ENCODE results near the gene FAM210A. TPM values are rescaled to one million over a fixed set of nuclear protein-coding genes. Genes with fewer than 3 reads are reported as not detected.

Gene FAM210A
- polyA plus RNA-seq, 1 of the 3 experiments (the other 2 are of a cell fraction), result 10.6 TPM

DNA sequence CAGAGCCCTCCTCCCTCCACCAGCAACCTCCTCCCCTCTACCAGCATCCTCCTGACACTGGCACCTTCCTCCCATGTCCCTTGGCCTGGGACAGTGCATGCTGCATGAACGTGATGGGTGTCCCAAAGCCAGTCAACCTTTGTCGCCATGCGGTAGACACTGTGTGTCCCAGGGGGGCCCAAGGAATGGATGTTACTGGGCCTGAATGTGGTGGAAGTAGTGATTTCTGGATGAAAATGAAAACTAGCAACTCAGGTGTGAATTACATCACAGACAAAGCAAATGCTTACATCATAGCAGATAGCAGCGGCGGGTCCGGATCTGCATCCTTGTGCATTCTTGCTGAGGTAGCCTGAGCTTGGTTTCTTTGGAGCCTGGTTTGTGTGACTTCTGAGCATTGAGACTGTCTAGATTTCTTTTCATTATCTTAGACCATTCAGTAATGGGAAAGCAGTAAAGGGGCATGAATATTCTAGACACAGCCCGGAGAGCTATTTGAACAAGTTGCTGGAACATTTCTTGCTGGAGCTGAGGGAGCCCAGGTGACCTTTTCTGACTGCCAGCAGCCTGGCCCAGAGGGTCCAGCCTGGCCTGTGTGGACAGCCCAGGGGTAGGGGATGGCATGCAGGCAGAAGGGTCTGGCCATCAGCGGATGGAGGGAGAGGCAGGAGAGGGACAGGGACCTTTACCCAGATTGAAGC lies 100.4 kb downstream of the FAM210A start:
- no peak overlapping the region for H3K9ac ChIP-seq
- no peaks in the 10 kb centered on the region for H3K79me2 ChIP-seq (ENCODE audit: insufficient read depth)
- H3K36me3 ChIP-seq (replicated peaks in 1 of 2; ENCODE audit: control insufficient read depth in 1 of 2, insufficient read depth in 2 of 2, low read length in 1 of 2), result no peaks in the 10 kb centered on the region
- ChIA-PET POLR2A (no interaction called here), CTCF (interaction anchor here (0.6 to 1.0 kb wide), 5 partner anchors 68 to 513 kb away, joined by 3 to 6 read pairs (median 3); no protein-coding TSS in a partner anchor)
- H3K27ac ChIP-seq (ENCODE audit: low read depth in 2 of 2, low read length in 1 of 2), result no peak overlapping the region
- no peak overlapping the region for H2AFZ ChIP-seq (ENCODE audit: low read depth)
- H3K4me3 ChIP-seq (ENCODE audit: low read depth in 2 of 2, low read length in 1 of 2), result no peak overlapping the region
- peaks cover 0 to 36% of the 10 kb centered on the region in 2 experiments; a peak in 2 of 4 replicates for H3K4me1 ChIP-seq (ENCODE audit: control insufficient read depth in 1 of 2, insufficient read depth in 2 of 2, low read depth in 1 of 2, low read length in 1 of 2)
- WGBS (ENCODE audit: low lambda C conversion rate), result 79% methylated on average over 8 of the region's 8 CpGs
- H3K9me3 ChIP-seq, result no peaks in the 10 kb centered on the region
- no peaks in the 10 kb centered on the region for H3F3A ChIP-seq (replicated peaks; ENCODE audit: insufficient read depth)
- no peaks in the 10 kb centered on the region for H3K9me2 ChIP-seq
- H4K20me1 ChIP-seq (ENCODE audit: insufficient read depth), result no peaks in the 10 kb centered on the region
- DNase-seq, result no peak
- H3K4me2 ChIP-seq, result no peak overlapping the region
- no peaks in the 10 kb centered on the region for H3K27me3 ChIP-seq (ENCODE audit: insufficient read depth)
- no peak for TF ChIP-seq NRF1 (IDR thresholded peaks at IDR 0.05; ENCODE audit: low read depth, low read length)
- TF ChIP-seq, protein P1, sequence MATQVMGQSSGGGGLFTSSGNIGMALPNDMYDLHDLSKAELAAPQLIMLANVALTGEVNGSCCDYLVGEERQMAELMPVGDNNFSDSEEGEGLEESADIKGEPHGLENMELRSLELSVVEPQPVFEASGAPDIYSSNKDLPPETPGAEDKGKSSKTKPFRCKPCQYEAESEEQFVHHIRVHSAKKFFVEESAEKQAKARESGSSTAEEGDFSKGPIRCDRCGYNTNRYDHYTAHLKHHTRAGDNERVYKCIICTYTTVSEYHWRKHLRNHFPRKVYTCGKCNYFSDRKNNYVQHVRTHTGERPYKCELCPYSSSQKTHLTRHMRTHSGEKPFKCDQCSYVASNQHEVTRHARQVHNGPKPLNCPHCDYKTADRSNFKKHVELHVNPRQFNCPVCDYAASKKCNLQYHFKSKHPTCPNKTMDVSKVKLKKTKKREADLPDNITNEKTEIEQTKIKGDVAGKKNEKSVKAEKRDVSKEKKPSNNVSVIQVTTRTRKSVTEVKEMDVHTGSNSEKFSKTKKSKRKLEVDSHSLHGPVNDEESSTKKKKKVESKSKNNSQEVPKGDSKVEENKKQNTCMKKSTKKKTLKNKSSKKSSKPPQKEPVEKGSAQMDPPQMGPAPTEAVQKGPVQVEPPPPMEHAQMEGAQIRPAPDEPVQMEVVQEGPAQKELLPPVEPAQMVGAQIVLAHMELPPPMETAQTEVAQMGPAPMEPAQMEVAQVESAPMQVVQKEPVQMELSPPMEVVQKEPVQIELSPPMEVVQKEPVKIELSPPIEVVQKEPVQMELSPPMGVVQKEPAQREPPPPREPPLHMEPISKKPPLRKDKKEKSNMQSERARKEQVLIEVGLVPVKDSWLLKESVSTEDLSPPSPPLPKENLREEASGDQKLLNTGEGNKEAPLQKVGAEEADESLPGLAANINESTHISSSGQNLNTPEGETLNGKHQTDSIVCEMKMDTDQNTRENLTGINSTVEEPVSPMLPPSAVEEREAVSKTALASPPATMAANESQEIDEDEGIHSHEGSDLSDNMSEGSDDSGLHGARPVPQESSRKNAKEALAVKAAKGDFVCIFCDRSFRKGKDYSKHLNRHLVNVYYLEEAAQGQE (IDR thresholded peaks at IDR 0.05; ENCODE audit: low read depth, low read length), result no peak

DNA sequence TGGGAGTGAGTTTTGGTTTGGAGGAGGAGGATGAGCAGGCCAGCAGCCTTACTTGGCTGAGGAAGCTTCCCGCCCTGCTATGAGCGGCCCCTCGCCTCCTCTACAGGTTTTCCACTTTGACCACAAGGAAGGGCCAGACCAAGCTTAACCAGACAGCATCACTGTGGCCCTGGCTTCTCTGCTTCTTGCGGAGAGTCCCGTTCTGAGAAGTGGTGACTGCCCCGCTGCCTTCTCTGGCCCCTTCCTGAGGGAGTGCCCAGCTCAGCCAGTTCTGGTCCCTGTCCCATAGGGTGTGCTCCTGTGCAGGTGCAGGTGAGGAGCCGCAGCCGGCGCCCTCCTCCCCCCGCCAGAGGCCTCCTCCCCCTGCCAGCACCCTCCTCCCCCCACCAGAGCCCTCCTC lies 101.0 kb downstream of the FAM210A start:
- H3K9me3 ChIP-seq, result no peaks in the 10 kb centered on the region
- peaks cover 0 to 36% of the 10 kb centered on the region in 2 experiments; a peak in 2 of 4 replicates for H3K4me1 ChIP-seq (ENCODE audit: control insufficient read depth in 1 of 2, insufficient read depth in 2 of 2, low read depth in 1 of 2, low read length in 1 of 2)
- no peak overlapping the region for H3K4me2 ChIP-seq
- no peak overlapping the region for H3K27ac ChIP-seq (ENCODE audit: low read depth in 2 of 2, low read length in 1 of 2)
- no peaks in the 10 kb centered on the region for H4K20me1 ChIP-seq (ENCODE audit: insufficient read depth)
- no peak for TF ChIP-seq PBX3 (IDR thresholded peaks at IDR 0.05)
- TF ChIP-seq MAX (IDR thresholded peaks at IDR 0.05; ENCODE audit: low read depth), result no peak
- no peak for TF ChIP-seq JUND (IDR thresholded peaks at IDR 0.05)
- no peak for TF ChIP-seq FOSL2 (IDR thresholded peaks at IDR 0.05; ENCODE audit: borderline replicate concordance, low read depth)
- TF ChIP-seq TEAD4 (IDR thresholded peaks at IDR 0.05; ENCODE audit: borderline replicate concordance, insufficient read depth), result no peak
- no peak for TF ChIP-seq FOXM1 (IDR thresholded peaks at IDR 0.05; ENCODE audit: low read depth)
- TF ChIP-seq CHD2 (IDR thresholded peaks at IDR 0.05; ENCODE audit: low read length, partially characterized antibody), result no peak
- TF ChIP-seq, protein P2, sequence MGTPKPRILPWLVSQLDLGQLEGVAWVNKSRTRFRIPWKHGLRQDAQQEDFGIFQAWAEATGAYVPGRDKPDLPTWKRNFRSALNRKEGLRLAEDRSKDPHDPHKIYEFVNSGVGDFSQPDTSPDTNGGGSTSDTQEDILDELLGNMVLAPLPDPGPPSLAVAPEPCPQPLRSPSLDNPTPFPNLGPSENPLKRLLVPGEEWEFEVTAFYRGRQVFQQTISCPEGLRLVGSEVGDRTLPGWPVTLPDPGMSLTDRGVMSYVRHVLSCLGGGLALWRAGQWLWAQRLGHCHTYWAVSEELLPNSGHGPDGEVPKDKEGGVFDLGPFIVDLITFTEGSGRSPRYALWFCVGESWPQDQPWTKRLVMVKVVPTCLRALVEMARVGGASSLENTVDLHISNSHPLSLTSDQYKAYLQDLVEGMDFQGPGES (IDR thresholded peaks at IDR 0.05; ENCODE audit: low read depth, low read length), result no peak
- TF ChIP-seq ELF1 (IDR thresholded peaks at IDR 0.05), result no peak
- no peak for TF ChIP-seq TCF12 (IDR thresholded peaks at IDR 0.05)
- TF ChIP-seq YY1 (IDR thresholded peaks at IDR 0.05; ENCODE audit: low read depth), result no peak
- TF ChIP-seq RXRA (IDR thresholded peaks at IDR 0.05; ENCODE audit: borderline replicate concordance, low read depth), result no peak
- no peak for TF ChIP-seq GABPA (IDR thresholded peaks at IDR 0.05; ENCODE audit: low read depth)
- no peak for TF ChIP-seq SIN3A (IDR thresholded peaks at IDR 0.05; ENCODE audit: borderline replicate concordance, low read depth, low read length)
- TF ChIP-seq FOXJ3 (CRISPR knock-in tag; IDR thresholded peaks at IDR 0.05), result no peak
- TF ChIP-seq MEF2A (IDR thresholded peaks at IDR 0.05; ENCODE audit: borderline replicate concordance, low read depth), result no peak
- TF ChIP-seq TAF1 (IDR thresholded peaks at IDR 0.05; ENCODE audit: borderline replicate concordance, low read depth, low read length), result no peak
- DNase-seq, result no peak
- no peaks in the 10 kb centered on the region for H3K79me2 ChIP-seq (ENCODE audit: insufficient read depth)
- no peaks in the 10 kb centered on the region for H3K27me3 ChIP-seq (ENCODE audit: insufficient read depth)
- H3K9ac ChIP-seq, result no peak overlapping the region
- no peaks in the 10 kb centered on the region for H3F3A ChIP-seq (replicated peaks; ENCODE audit: insufficient read depth)
- CTCF ChIA-PET, result interaction anchor here (1.0 kb wide), 2 partner anchors 67 to 409 kb away, joined by 4 to 5 read pairs; no protein-coding TSS in a partner anchor
- no peaks in the 10 kb centered on the region for H3K9me2 ChIP-seq
- no peaks in the 10 kb centered on the region for H3K36me3 ChIP-seq (replicated peaks in 1 of 2; ENCODE audit: control insufficient read depth in 1 of 2, insufficient read depth in 2 of 2, low read length in 1 of 2)
- no peak overlapping the region for H2AFZ ChIP-seq (ENCODE audit: low read depth)
- POLR2A ChIA-PET, result no interaction called here
- WGBS (ENCODE audit: low lambda C conversion rate), result 80% methylated on average over 7 of the region's 10 CpGs
- H3K4me3 ChIP-seq (ENCODE audit: low read depth in 2 of 2, low read length in 1 of 2), result no peak overlapping the region

Data from SK-N-SH (cell line).